Calu3 (cell line): ENCODE results near the gene PLEKHH3. TPM values are rescaled to one million over a fixed set of nuclear protein-coding genes. Genes with fewer than 3 reads are reported as not detected.
A peak's percentile ranks its signal among the peaks of the same experiment; 100 is the strongest.

Experiments used
- BruUV-seq: library from RNA; stranded (reverse); fragments of 400-500 nt; replicated peaks from 2 replicates; lab custom pipeline; 2021; lab: Mats Ljungman, UMichigan
- CTCF ChIA-PET: fragments of 300-600 bp; sonication (Branson Sonifier 250); formaldehyde crosslinking; loops from one replicate; lab custom pipeline; 2022; ENCODE audit warnings: antibody characterized with exemption; lab: Charles Lee
- DNase-seq: peaks from one replicate; pipeline ENCODE4 v3.0.0; 2022
- H3K27ac Mint-ChIP-seq: one replicate; pipeline ENCODE4 v1.8.0; 2022; ENCODE audit warnings: mixed read lengths; ENCODE audit not compliant: unreplicated experiment
- H3K27me3 Mint-ChIP-seq: one replicate; pipeline ENCODE4 v1.8.0; 2022; ENCODE audit warnings: mixed read lengths; ENCODE audit not compliant: unreplicated experiment
- H3K36me3 Mint-ChIP-seq: one replicate; pipeline ENCODE4 v1.8.0; 2022; ENCODE audit warnings: mild to moderate bottlenecking, moderate library complexity, mixed read lengths; ENCODE audit not compliant: insufficient read depth, unreplicated experiment
- H3K4me1 Mint-ChIP-seq: one replicate; pipeline ENCODE4 v1.8.0; 2022; ENCODE audit warnings: mild to moderate bottlenecking, low read depth, mixed read lengths; ENCODE audit not compliant: unreplicated experiment
- H3K4me3 Mint-ChIP-seq: one replicate; pipeline ENCODE4 v1.8.0; 2022; ENCODE audit warnings: mild to moderate bottlenecking, low read depth, moderate library complexity, mixed read lengths; ENCODE audit not compliant: unreplicated experiment
- H3K9me3 Mint-ChIP-seq: one replicate; pipeline ENCODE4 v1.8.0; 2022; ENCODE audit warnings: low read depth, mixed read lengths; ENCODE audit not compliant: unreplicated experiment
- CTCF ChIP-seq: fragments of 200-600 bp; IDR thresholded peaks from one replicate; pipeline ENCODE4 v1.8.0; 2022; ENCODE audit warnings: antibody characterized with exemption; ENCODE audit not compliant: unreplicated experiment
- intact Hi-C: fragments of 100-400 bp; cut with micrococcal nuclease; formaldehyde crosslinking; loops from one replicate; pipeline ENCODE4 v1.10.0; 2022; ENCODE audit not compliant: unreplicated experiment
- total RNA-seq: library from RNA; stranded (reverse); gene quantifications from 2 replicates; pipeline ENCODE4 v1.2.3, GENCODE V29; 2022

PLEKHH3 gene
- total RNA-seq, 1 experiment from 2014 or later = 35.2 TPM

GRCh38 chr17:42683407-42684034 lies 6.7 kb upstream of the PLEKHH3 start:
- Mint-ChIP-seq H3K27me3 (peaks cover 36% of the 10 kb centered on the region), H3K36me3 (peaks cover 30% of the 10 kb centered on the region), H3K27ac (no peak overlapping the region), H3K9me3 (no peaks in the 10 kb centered on the region), H3K4me1 (peaks cover 38% of the 10 kb centered on the region), H3K4me3 (peak overlapping the region; percentile 71)
- CTCF ChIA-PET = interaction anchor here (0.6 to 2.0 kb wide), 10 partner anchors 9 to 1389 kb away, joined by 3 to 19 read pairs (median 4); partner anchors contain the start of genes PSMC3IP, RETREG3 and TUBG1
- no peak for DNase-seq
- TF ChIP-seq CTCF = no peak
- BruUV-seq = no TSS peak
- intact Hi-C loops = no loop called here

GRCh38 chr17:42682722-42683403 lies 6.1 kb upstream of the PLEKHH3 start:
- intact Hi-C loops = no loop called here
- H3K27ac Mint-ChIP-seq = no peak overlapping the region
- CTCF ChIA-PET = interaction anchor here (0.6 to 2.0 kb wide), 9 partner anchors 8 to 1390 kb away, joined by 3 to 19 read pairs (median 4); partner anchors contain the start of genes PSMC3IP, RETREG3 and TUBG1

GRCh38 chr17:42681976-42682721 lies 5.4 kb upstream of the PLEKHH3 start, which contains the start of gene CNTNAP1:
Gene CNTNAP1, plus strand, starts transcription at chr17:42682531. Its CDS starts 299 bp downstream, at chr17:42682830.
- CTCF ChIA-PET = interaction anchor here (1.0 to 2.0 kb wide), 5 partner anchors 16 to 104 kb away, joined by 4 to 19 read pairs (median 5); partner anchors contain the start of genes PSMC3IP, RETREG3 and TUBG1
- intact Hi-C loops = no loop called here
- peaks cover 44% of the 10 kb centered on the region for H3K36me3 Mint-ChIP-seq
- H3K9me3 Mint-ChIP-seq = no peaks in the 10 kb centered on the region
- H3K27me3 Mint-ChIP-seq = peaks cover 35% of the 10 kb centered on the region
- no peak for TF ChIP-seq CTCF
- BruUV-seq = no TSS peak
- H3K4me3 Mint-ChIP-seq = peak within 1 kb of the TSS; percentile 71
- no peak within 1 kb of the TSS for H3K27ac Mint-ChIP-seq
- peaks cover 50% of the 10 kb centered on the region for H3K4me1 Mint-ChIP-seq
- DNase-seq = peak; percentile 64

More at GRCh38 chr17:42682722-42683403, 6.1 kb upstream of the PLEKHH3 start:
- Mint-ChIP-seq H3K4me1 (peaks cover 44% of the 10 kb centered on the region), H3K9me3 (no peaks in the 10 kb centered on the region), H3K36me3 (peaks cover 36% of the 10 kb centered on the region), H3K4me3 (peak overlapping the region; percentile 71), H3K27me3 (peaks cover 35% of the 10 kb centered on the region)
- no TSS peak for BruUV-seq
- peak; percentile 54 for DNase-seq
- no peak for TF ChIP-seq CTCF

- peak overlapping the region; percentile 73 for H3K27ac Mint-ChIP-seq
- CTCF ChIA-PET = interaction anchor here (0.6 to 6.3 kb wide), 5 partner anchors 56 to 102 kb away, joined by 3 to 66 read pairs (median 16); partner anchors contain the start of genes PSMC3IP, RETREG3 and TUBG1
- H3K36me3 Mint-ChIP-seq = peaks cover 61% of the 10 kb centered on the region
- TF ChIP-seq CTCF = no peak
- no peaks in the 10 kb centered on the region for H3K9me3 Mint-ChIP-seq
- intact Hi-C loops = no loop called here
- DNase-seq = no peak
- H3K4me1 Mint-ChIP-seq = peaks cover 52% of the 10 kb centered on the region
- peak overlapping the region; percentile 93 for H3K4me3 Mint-ChIP-seq
- BruUV-seq = no TSS peak
- peaks cover 35% of the 10 kb centered on the region for H3K27me3 Mint-ChIP-seq
These were observed 3.6 kb upstream of the PLEKHH3 start for GRCh38 chr17:42680331-42680808.
